GM23248 (cell line): ENCODE measurements around the gene CCDC192.

Source experiments
- EZH2 ChIP-seq: fragments of 200-600 bp; sonication (generic); IDR thresholded peaks from 2 replicates; pipeline ENCODE4 v1.6.1; 2018; ENCODE audit warnings: antibody characterized with exemption, mild to moderate bottlenecking; ENCODE audit not compliant: insufficient read depth, poor library complexity, severe bottlenecking
- EZH2phosphoT487 ChIP-seq: fragments of 200-600 bp; sonication (generic); IDR thresholded peaks from 2 replicates; pipeline ENCODE4 v1.6.1; 2018; ENCODE audit warnings: antibody characterized with exemption, moderate library complexity, mild to moderate bottlenecking, low read depth; ENCODE audit not compliant: insufficient read depth

DNA sequence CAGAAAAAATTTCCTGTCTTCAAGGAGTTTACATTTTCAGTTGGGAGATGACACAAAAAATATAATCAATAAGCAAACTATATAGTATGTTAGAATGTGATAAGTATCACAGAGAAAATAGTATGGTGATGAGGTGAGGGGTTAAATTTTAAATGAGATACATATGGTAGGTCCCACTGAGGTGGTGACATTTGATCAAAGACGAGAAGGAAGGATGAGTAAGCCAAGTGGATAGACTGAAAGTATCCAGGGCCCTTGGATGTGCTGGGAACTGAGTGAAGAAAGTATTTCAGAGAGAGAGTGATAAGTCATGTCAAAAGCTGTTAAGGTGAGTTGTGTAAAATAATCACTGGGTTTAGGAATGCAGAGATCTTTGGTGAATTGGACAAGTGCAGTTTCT, 3.5 kb downstream of the CCDC192 start:
- TF ChIP-seq EZH2 (no peak), EZH2phosphoT487 (no peak)
